ENCODE measurements around the gene CPEB1.

CPEB1 gene

GRCh38 chr15:82611348-82611747, 35.8 kb downstream of the CPEB1 start:
- TF ChIP-seq POLR2AphosphoS5 (IDR thresholded peaks at IDR 0.05; ENCODE audit: low read depth) = no peak
- no peak for TF ChIP-seq SPI1 (IDR thresholded peaks at IDR 0.05; ENCODE audit: borderline replicate concordance, low read depth)
- TF ChIP-seq GABPA (IDR thresholded peaks at IDR 0.05; ENCODE audit: low read depth) = no peak
- TF ChIP-seq REST (IDR thresholded peaks at IDR 0.05; ENCODE audit: insufficient replicate concordance, low read depth) = no peak
- no peak for TF ChIP-seq CTCF (IDR thresholded peaks at IDR 0.05; ENCODE audit: insufficient read depth, low read length)
- H3K27me3 ChIP-seq (ENCODE audit: insufficient read depth, poor library complexity, severe bottlenecking) = peaks cover 3% of the 10 kb centered on the region

DNA sequence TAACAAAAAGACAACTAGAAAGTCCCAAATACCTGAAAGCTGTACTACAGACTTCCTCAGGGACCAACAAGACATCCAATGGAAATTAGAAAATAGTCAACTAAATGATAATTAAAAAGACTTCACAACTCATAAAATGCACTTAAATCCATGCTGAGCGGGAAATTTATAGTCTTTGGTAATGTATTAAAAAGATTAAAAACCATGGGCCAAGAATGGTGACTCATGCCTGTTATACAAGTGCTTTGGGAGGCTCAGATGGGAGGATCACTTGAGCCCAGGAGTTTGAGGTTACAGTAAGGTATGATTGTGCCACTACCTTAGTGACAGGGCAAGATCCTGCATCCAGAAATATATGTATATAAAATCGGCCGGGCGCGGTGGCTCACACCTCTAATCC, 45.0 kb downstream of the CPEB1 start:
- Histone ChIP-seq H3K4me3 (replicated peaks; ENCODE audit: insufficient read depth, low read length) (no peak overlapping the region), H3K27ac (replicated peaks) (no peak overlapping the region), H3K27me3 (ENCODE audit: insufficient read depth, poor library complexity, severe bottlenecking) (peaks cover 4% of the 10 kb centered on the region)
- no peak for DNase-seq (ENCODE audit: low read depth in 1 of 2, low spot score in 1 of 2)
- TF ChIP-seq POLR2AphosphoS5 (IDR thresholded peaks at IDR 0.05; ENCODE audit: low read depth) = no peak
- TF ChIP-seq CTCF (IDR thresholded peaks at IDR 0.05; ENCODE audit: insufficient read depth, low read length) = no peak
- no peak for TF ChIP-seq REST (IDR thresholded peaks at IDR 0.05; ENCODE audit: insufficient replicate concordance, low read depth)
- no peak for TF ChIP-seq GABPA (IDR thresholded peaks at IDR 0.05; ENCODE audit: low read depth)
- TF ChIP-seq SPI1 (IDR thresholded peaks at IDR 0.05; ENCODE audit: borderline replicate concordance, low read depth) = no peak

More at GRCh38 chr15:82611348-82611747, 35.8 kb downstream of the CPEB1 start:
- Histone ChIP-seq H3K4me3 (replicated peaks; ENCODE audit: insufficient read depth, low read length) (no peak overlapping the region), H3K27ac (replicated peaks) (no peak overlapping the region)
- no peak for DNase-seq (ENCODE audit: low read depth in 1 of 2, low spot score in 1 of 2)

DNA sequence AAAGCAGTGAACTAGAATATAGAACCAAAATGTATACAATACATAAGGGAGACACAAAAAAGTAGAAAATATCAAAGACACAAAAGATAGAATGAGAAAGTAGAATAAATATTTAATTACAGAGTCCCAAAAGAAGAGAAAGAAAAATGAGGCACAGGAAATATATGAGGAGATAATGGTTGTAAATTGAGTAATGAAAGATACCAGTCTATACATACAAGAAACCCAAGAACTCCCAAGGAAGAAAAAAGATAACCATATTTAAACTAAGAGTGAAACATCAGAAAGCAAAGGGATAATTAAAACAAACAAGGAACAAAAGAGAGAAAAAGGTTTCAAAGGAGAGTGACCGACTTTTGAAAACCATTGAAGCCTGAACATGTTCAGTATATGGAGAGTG, 47.3 kb downstream of the CPEB1 start:
- H3K4me3 ChIP-seq (replicated peaks; ENCODE audit: insufficient read depth, low read length) = no peak overlapping the region
- H3K27me3 ChIP-seq (ENCODE audit: insufficient read depth, poor library complexity, severe bottlenecking) = peaks cover 4% of the 10 kb centered on the region
- DNase-seq (ENCODE audit: low read depth in 1 of 2, low spot score in 1 of 2) = no peak
- H3K27ac ChIP-seq (replicated peaks) = no peak overlapping the region
- no peak for TF ChIP-seq REST (IDR thresholded peaks at IDR 0.05; ENCODE audit: insufficient replicate concordance, low read depth)

DNA sequence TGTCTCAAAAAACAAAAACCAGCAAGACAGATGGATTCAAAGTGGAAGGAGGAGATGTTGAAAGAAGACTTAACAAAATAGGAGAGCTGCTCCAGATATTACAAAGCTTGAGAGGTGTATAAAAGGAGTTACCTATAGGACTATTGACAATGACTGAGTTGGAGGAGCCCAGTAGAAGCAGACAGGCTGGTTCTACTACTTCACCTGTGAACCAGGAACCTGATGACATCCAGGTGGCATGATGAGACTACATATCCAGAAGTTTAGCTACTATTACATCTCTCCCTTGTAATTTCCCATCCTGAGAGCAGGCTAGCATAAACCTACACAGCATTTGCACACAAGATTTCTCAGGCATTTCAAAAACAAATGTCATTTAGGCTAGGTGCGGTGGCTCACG, 49.3 kb downstream of the CPEB1 start:
- DNase-seq (ENCODE audit: low read depth in 1 of 2, low spot score in 1 of 2) = no peak
- TF ChIP-seq GABPA (IDR thresholded peaks at IDR 0.05; ENCODE audit: low read depth) (no peak), REST (IDR thresholded peaks at IDR 0.05; ENCODE audit: insufficient replicate concordance, low read depth) (no peak), POLR2AphosphoS5 (IDR thresholded peaks at IDR 0.05; ENCODE audit: low read depth) (no peak), CTCF (IDR thresholded peaks at IDR 0.05; ENCODE audit: insufficient read depth, low read length) (no peak), SPI1 (IDR thresholded peaks at IDR 0.05; ENCODE audit: borderline replicate concordance, low read depth) (no peak)
- H3K27ac ChIP-seq (replicated peaks) = no peak overlapping the region
- H3K27me3 ChIP-seq (ENCODE audit: insufficient read depth, poor library complexity, severe bottlenecking) = peaks cover 2% of the 10 kb centered on the region
- H3K4me3 ChIP-seq (replicated peaks; ENCODE audit: insufficient read depth, low read length) = no peak overlapping the region

Measured in HL-60 (cell line).